Stimulated activated CD4-positive, alpha-beta T cell treated with anti-CD3 and anti-CD28 coated beads, Interleukin-4, amount 100 ng/mL, for 1 hour (primary cell): ENCODE results near the gene VAPB.
"Not testable (repeated sequence)": the region's sequence is repeated elsewhere in the genome, so short reads cannot be mapped to it uniquely, and the experiment has no call there.

ENCODE experiments used
- DNase-seq: peaks from one replicate; pipeline ENCODE4 v3.0.0-alpha.2; 2020

VAPB gene

DNA sequence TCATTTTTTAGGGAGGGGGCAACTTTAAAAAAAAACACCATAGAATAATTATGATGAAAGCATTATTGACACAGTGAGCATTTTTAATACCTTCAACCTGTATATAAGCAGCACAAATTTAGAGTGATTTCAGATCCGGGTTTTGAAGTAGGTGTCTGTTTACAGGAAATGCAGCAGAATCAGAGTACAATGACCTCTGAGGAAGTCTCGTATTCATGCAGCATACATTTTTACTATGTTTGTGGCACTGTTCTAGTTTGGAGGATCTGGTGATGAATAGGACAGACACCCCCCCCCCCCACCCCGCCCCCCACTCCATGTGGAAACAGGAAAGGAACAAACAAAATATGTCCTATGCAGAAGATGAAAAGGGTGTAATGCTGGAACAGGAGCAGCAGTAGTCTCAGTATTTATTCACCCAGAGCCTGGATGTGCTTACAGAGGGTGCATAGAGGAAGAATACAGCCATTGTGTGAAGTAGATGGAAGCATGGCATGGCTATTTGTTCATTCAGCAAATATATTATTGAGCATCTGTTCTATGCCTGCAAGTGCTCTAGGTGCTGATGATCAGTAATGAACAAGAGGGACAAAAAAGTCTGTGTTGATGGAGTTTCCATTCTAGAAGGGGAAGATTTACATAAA lies 19.7 kb downstream of the VAPB start:
- DNase-seq = no peak

- DNase-seq = not testable (repeated sequence)
Measured at GRCh38 chr20:58414216-58414615, 25.2 kb downstream of the VAPB start.

- DNase-seq = not testable (repeated sequence)
Measured at GRCh38 chr20:58414786-58415185, 25.8 kb downstream of the VAPB start.

GRCh38 chr20:58416057-58416456 lies 27.0 kb downstream of the VAPB start:
- DNase-seq = no peak

DNA sequence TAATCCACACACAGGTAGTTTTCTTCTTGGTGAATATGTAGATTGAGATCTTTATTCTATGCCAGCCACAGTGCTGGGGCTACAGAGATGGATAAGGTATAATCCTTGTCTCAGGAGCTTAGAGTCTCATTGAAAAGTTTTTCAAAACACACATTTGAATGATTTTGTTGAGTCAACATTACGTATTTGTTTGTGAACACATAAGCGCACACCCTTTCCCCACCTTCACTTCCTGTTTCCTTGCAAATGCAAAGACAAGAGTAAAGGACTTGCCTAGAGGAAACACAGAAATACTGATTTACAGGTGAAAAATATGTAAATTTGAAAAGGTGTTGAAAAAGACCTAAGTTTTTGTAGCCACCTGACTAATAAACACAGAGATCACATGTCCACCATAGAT lies 27.8 kb downstream of the VAPB start:
- no peak for DNase-seq

- no peak for DNase-seq
Measured at GRCh38 chr20:58417438-58417837, 28.4 kb downstream of the VAPB start.

DNA sequence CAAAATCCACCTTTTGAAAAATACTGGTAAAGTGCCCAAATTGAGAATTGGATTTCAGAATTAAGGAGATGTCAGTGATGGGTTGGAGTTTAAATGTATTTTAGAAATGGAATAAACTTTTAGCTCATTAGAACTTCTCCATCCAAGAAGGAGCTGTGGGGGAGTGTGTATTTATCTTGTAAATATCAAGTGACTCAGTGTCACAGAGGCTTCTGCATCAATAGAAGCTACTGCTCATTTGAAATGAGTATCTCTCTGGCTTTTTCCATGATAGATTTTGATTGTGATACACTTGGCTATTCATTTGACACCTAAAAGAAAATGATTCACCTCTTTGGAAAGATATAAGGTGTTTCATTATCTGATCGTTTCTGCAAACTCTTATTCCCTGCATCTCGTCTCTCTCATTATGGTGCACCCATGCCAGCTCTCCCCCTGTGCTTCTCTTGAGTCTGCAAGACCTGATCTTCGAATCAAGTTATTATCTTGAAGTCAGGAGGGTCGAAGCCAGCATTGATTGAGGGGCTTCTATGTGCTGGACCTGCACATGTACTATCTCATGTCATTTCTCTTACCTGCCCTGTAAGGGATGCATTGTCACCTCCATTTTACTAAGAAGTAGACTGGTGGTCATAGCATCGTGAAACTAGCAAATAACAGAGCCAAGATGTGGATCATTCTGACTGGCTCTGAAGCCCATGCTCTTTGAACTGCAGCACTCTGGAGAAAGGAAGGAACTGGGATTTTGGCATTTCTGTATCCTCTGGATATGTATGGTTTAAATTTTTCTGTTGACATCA lies 30.1 kb downstream of the VAPB start:
- DNase-seq = no peak

- no peak for DNase-seq
Measured at GRCh38 chr20:58420798-58421496, 31.9 kb downstream of the VAPB start.

- no peak for DNase-seq
Measured at GRCh38 chr20:58421497-58421850, 32.4 kb downstream of the VAPB start.

DNA sequence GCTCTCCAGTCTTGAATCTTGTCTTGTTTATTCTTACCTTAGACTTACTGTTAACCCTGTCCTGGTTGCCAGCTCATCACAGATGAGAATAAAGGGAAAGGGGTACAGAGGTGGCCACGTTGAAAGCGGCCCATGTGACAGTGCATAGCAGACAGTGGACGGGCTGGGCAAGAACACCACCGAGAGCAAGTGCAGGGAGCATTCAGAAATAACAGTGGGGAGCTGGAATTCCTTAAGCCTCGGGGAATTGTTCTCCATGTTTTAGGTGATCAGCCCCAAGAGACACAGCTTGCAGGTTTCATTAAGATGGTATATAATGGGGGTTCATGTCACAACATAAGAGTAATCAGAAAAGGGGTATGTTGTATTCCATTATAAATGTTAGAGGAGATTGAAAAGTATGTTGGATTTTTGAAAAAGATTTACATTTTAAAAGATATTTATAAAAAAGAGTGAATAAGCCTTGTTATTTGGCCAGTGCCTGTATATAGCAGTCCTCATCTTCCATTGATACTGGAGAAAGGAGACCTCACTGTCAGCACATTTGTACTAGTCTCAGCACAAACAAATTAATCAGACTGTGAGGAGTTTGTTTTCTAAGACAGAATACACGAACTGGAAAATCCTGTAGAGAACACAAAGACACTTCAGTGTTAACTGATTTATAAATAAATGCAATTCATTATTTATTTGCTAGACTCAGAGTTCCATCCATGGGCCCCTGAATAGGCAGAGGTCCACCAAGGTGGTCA lies 35.4 kb downstream of the VAPB start:
- DNase-seq = no peak

DNA sequence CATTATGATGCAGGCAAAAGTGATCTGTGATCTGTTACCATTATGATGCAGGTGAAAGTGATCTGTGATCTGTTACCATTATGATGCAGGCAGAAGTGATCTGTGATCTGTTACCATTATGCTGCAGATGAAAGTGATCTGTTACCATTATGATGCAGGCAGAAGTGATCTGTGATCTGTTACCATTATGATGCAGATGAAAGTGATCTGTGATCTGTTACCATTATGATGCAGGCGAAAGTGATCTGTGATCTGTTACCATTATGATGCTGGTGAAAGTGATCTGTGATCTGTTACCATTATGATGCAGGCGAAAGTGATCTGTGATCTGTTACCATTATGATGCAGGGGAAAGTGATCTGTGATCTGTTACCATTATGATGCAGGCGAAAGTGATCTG lies 38.5 kb downstream of the VAPB start:
- DNase-seq = not testable (repeated sequence)

GRCh38 chr20:58428364-58428763 lies 39.3 kb downstream of the VAPB start:
- DNase-seq = no peak

DNA sequence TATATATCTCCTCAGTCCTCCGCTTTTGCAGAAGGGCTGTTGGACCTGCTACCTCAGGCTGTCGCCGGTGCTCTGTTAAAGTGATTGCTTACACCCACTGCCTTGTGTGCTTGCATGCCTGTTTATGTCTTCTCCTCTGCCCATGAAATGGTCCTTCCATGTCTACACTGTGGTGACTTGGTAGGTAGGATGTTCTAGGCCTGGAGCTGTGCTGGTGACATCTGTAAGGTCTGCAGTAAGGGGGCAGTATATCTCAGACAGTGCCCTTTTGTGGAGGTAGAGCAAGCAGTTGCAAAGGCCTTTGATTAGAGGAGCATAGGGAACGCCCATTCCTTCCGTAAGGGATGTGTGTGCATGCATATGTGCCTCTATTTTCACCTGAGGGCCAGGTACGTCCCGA lies 40.3 kb downstream of the VAPB start:
- DNase-seq = no peak

DNA sequence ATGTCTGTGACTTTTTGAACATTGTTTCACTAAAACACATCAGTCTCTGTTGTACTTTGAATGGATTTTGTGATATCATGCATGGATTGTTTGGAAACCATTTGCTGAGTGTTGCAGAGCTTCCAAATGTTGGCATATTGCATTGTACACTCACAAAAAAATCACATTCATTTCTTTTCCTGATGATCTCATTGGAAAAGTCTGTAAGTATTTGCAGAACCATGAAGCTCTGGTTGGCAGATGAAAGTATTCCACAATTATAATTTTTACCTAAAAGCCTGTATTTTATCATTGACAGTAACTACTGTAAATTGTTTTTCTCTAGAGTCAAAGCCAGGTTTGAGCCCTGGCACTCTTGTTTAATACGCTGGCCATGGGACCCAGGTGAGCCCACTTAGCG lies 42.1 kb downstream of the VAPB start:
- no peak for DNase-seq

DNA sequence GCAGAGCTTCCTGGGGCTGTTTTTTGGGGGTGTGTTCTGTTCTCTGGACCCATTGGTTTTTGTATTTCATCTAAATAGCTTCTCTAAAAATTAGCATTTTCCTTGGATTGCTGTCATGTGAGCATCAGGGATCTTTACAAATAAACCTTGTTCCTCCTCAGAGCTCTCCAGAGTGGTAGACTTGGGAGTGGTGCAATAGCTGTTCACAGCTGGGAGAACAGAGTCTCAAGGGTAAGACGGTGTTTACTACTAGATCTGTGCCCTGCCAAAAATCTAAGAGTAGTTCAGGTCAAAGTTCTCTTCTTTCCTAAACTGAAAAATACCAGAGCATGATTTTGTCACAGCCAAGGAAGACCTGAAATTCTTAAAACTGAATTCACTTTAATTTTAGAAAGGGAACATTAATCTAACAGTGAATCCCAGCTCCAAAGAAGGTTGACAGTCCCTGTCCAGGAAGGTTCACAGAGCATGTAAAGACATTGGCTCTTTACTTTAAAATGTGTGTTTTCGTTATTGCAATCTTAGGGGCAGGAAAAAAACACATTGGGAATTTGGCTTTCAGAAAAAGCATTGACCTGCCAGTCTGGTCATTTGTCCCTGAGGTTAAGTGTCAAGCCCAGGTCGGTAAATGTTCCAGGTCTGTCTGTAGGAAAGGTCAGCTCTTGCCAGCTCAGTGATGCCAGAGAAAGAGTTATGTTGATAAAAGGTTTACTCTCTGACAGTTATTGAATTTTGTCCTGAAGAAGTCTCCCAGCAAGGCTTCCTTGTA lies 43.3 kb downstream of the VAPB start:
- DNase-seq = no peak

DNA sequence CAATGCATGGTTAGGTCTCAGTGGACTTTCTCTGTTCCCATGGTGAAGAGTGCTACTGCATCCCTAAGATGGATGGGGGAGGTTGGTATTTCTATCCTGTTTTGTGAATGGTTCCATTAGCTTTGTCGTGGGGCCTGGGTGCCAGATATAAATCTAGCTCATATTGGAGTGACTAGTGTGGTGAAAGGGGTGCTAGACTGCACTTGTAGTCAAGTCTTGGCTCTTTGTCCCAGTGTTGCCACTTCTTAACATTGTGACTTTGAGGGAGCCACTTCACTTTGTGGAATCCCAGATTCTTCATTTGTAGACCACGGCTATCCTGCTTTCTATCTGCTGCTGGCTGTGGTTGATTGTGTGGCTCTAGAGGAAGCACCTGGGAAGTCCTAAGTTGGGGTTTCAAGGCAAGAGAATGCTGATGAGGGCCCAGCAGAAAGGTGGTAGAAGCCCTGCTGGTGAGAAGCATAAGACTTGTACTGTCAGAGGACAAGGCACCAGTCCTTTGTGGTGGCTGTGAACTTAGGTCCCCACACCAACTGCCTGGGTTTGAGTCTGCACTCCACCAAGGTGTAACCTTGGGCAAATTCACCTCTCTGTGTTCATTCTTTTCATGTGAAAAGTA lies 44.1 kb downstream of the VAPB start:
- DNase-seq = no peak

DNA sequence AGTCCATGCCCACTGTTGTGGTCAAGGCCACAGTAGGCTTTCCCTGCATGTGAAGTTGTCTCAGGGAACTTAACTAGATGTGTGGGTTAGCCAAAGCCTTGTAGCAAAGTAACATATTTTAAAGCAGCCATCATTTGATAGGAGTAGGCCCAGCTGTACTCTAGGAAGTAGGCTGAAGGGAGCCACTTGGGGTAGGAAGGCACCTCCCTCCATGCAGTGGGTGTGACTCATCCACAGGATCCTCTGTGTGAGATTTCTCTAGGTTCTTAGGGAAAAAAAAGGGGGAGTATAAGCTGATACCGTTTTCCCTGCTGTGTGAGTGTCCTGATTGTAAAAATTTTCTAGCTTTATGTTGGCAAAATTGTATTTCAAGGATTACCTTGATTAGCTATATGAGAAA lies 44.7 kb downstream of the VAPB start:
- DNase-seq = no peak

DNA sequence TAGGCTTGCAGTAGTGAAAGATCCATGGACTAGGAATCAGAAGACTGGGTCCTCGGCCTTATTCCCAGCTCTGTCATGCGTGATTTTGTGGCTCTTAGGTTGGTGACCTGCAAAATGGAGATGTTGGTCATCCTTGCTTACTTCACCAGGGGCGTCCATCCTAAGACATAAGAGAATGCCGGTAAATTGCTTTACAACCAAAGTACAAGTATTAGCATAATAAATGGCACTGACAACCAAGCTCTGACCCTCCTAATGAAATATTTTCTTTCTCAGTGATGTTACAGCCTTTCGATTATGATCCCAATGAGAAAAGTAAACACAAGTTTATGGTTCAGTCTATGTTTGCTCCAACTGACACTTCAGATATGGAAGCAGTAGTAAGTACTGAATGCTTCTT lies 45.3 kb downstream of the VAPB start:
- DNase-seq = no peak

- DNase-seq = no peak
Measured at GRCh38 chr20:58435237-58435636, 46.2 kb downstream of the VAPB start.

GRCh38 chr20:58436868-58437645 lies 48.0 kb downstream of the VAPB start:
- DNase-seq = no peak
